Endothelial cell of umbilical vein (primary cell): Measurements from ENCODE around the gene BICRA. TPM values are rescaled to one million over a fixed set of nuclear protein-coding genes. Genes with fewer than 3 reads are reported as not detected.

Source experiments
- BruUV-seq: library from RNA; stranded (reverse); fragments of 400-500 nt; replicated peaks from 2 replicates; lab custom pipeline; 2021; lab: Mats Ljungman, UMichigan
- CTCF ChIA-PET: fragments of 300-600, 350-600 bp; sonication (Branson Sonifier 250); formaldehyde crosslinking; loops from one replicate; lab custom pipeline; 2021; ENCODE audit warnings: antibody characterized with exemption, inconsistent platforms; lab: Charles Lee
- POLR2A ChIA-PET: fragments of 300-600, 350-600 bp; sonication (Branson Sonifier 250); formaldehyde crosslinking; loops from one replicate; lab custom pipeline; 2021; ENCODE audit warnings: antibody characterized with exemption, inconsistent platforms; lab: Charles Lee
- DNase-seq: peaks from one replicate; pipeline ENCODE4 v3.0.0-alpha.2; 2011; ENCODE audit warnings: low read depth, low spot score
- FAIRE-seq: peaks from 2 replicates; lab custom pipeline; 2011; peaks lifted over from hg19 to GRCh38; lab: Jason Lieb, UNC
- H2AFZ ChIP-seq: 2 replicates; pipeline ENCODE4 v1.6.0; 2012; ENCODE audit warnings: low read depth, low read length, control low read depth, inconsistent platforms
- H3K27ac ChIP-seq: 2 replicates; pipeline ENCODE4 v1.5.1; 2011; ENCODE audit warnings: low read depth, mild to moderate bottlenecking, control low read depth, low read length, moderate library complexity; ENCODE audit not compliant: insufficient read depth
- H3K27me3 ChIP-seq, 2 experiments: 2 replicates each; pipeline versions ENCODE4 v1.6.0 to v1.6.1; 2011; ENCODE audit warnings: low read length in 2 of 2, mixed read lengths in 1 of 2; ENCODE audit not compliant: control insufficient read depth in 2 of 2, insufficient read depth in 2 of 2
- H3K36me3 ChIP-seq, 2 experiments: 2 replicates in 1 of 2; 3 replicates in 1 of 2; pipeline ENCODE4 v1.5.1; 2011; ENCODE audit warnings: low read length in 2 of 2, mild to moderate bottlenecking in 1 of 2, moderate library complexity in 1 of 2; ENCODE audit not compliant: control insufficient read depth in 2 of 2, insufficient read depth in 2 of 2; ENCODE audit errors: extremely low read depth in 1 of 2
- H3K4me1 ChIP-seq: 3 replicates; pipeline ENCODE4 v1.5.1; 2011; ENCODE audit warnings: mild to moderate bottlenecking, low read length; ENCODE audit not compliant: control insufficient read depth, insufficient read depth; ENCODE audit errors: extremely low read depth
- H3K4me2 ChIP-seq: 2 replicates; pipeline ENCODE4 v1.6.1; 2011; ENCODE audit warnings: low read length, control low read depth, mixed read lengths; ENCODE audit not compliant: insufficient read depth
- H3K4me3 ChIP-seq, 3 experiments: fragments of 200-600 bp in 1 of 3; sonication (generic), shearing (Covaris generic) in 1 of 3; replicated peaks in 1 of 3; 2 replicates each; pipeline ENCODE4 v1.5.1; 2011 to 2016; ENCODE audit warnings: control low read depth in 3 of 3, low read length in 3 of 3, mild to moderate bottlenecking in 2 of 3, inconsistent platforms in 1 of 3, low read depth in 1 of 3, moderate library complexity in 1 of 3; ENCODE audit not compliant: insufficient read depth in 1 of 3
- H3K79me2 ChIP-seq: 2 replicates; pipeline ENCODE4 v1.6.0; 2012; ENCODE audit warnings: low read length, inconsistent platforms; ENCODE audit not compliant: control insufficient read depth, insufficient read depth
- H3K9ac ChIP-seq: replicated peaks from 2 replicates; pipeline ENCODE3; 2011; ENCODE audit warnings: low read length, control low read depth; ENCODE audit not compliant: insufficient read depth; ENCODE audit errors: extremely low read depth
- H3K9me1 ChIP-seq: replicated peaks from 3 replicates; pipeline ENCODE4 v1.6.0; 2011; ENCODE audit warnings: mild to moderate bottlenecking, low read length; ENCODE audit not compliant: control insufficient read depth, insufficient read depth; ENCODE audit errors: extremely low read depth
- H3K9me3 ChIP-seq: replicated peaks from 2 replicates; pipeline ENCODE4 v1.5.1; 2012; ENCODE audit warnings: low read length, inconsistent platforms; ENCODE audit not compliant: control insufficient read depth, insufficient read depth
- H4K20me1 ChIP-seq: replicated peaks from 2 replicates; pipeline ENCODE3; 2011; ENCODE audit warnings: mild to moderate bottlenecking, low read length; ENCODE audit not compliant: control insufficient read depth, insufficient read depth; ENCODE audit errors: extremely low read depth
- FOS ChIP-seq: IDR thresholded peaks from 2 replicates; pipeline ENCODE4 v1.6.1; 2011; ENCODE audit warnings: mild to moderate bottlenecking, low read length, moderate library complexity, borderline replicate concordance; ENCODE audit not compliant: insufficient read depth
- GATA2 ChIP-seq: IDR thresholded peaks from 2 replicates; pipeline ENCODE4 v1.7.0; 2011; ENCODE audit warnings: low read depth, mild to moderate bottlenecking, moderate library complexity, mixed read lengths, low read length; ENCODE audit not compliant: insufficient read length, insufficient read depth
- JUN ChIP-seq: IDR thresholded peaks from 2 replicates; pipeline ENCODE4 v1.6.1; 2011; ENCODE audit warnings: borderline replicate concordance, low read depth; ENCODE audit not compliant: insufficient read length, insufficient read depth
- MYC ChIP-seq: IDR thresholded peaks from one replicate; pipeline ENCODE4 v1.6.1; 2011; ENCODE audit warnings: mild to moderate bottlenecking, low read depth, low read length
- POLR2A ChIP-seq: IDR thresholded peaks from 2 replicates; pipeline ENCODE4 v1.6.1; 2012; ENCODE audit warnings: low read depth, mild to moderate bottlenecking, control low read depth, low read length
- POLR2AphosphoS5 ChIP-seq: IDR thresholded peaks from 2 replicates; pipeline ENCODE4 v1.6.1; 2012; ENCODE audit warnings: low read depth, mild to moderate bottlenecking, control low read depth, low read length, moderate library complexity; ENCODE audit not compliant: insufficient read depth
- dilution Hi-C: fragments of 300-500 bp; cut with MboI; formaldehyde crosslinking; loops from one replicate; pipeline ENCODE4 v1.15.0; 2019; ENCODE audit warnings: low sequenced_read_pairs; ENCODE audit not compliant: extremely low pct_ligation_motif_present
- intact Hi-C: fragments of 100-400 bp; cut with micrococcal nuclease; formaldehyde crosslinking; loops from one replicate; pipeline ENCODE4 v1.10.0; 2022
- polyA plus RNA-seq, 4 experiments: library from polyadenylated mRNA; depleted of rRNA in 3 of 4; stranded (reverse) in 3 of 4; unstranded in 1 of 4; fragments of >200 nt; gene quantifications; 2 replicates each; pipeline versions ENCODE4 v1.2.1 to v1.2.3, GENCODE V29; 2011 to 2012; ENCODE audit warnings: missing spikeins in 1 of 4
- total RNA-seq: library from RNA; stranded (reverse); gene quantifications from 2 replicates; pipeline ENCODE4 v1.2.3, GENCODE V29; 2021
- TF ChIP-seq, protein P1 (sequence below), 2 donors: IDR thresholded peaks; 1 replicate in 1 of 2; 2 replicates in 1 of 2; pipeline ENCODE4 v1.5.1; 2011; ENCODE audit warnings: low read length in 2 of 2, mild to moderate bottlenecking in 2 of 2, moderate library complexity in 2 of 2, control low read depth in 1 of 2, inconsistent platforms in 1 of 2, low read depth in 1 of 2; ENCODE audit not compliant: insufficient read depth in 1 of 2; ENCODE audit errors: extremely low read depth in 1 of 2
- TF ChIP-seq, protein P2 (sequence below): IDR thresholded peaks from 2 replicates; pipeline ENCODE4 v1.6.1; 2011; ENCODE audit not compliant: insufficient read depth, insufficient read length

BICRA gene
- total and polyA plus RNA-seq, 2 donors (not counting 3 experiments of a cell fraction or from before 2014, with no cell fraction given), result 3.8 to 20.5 TPM

DNA sequence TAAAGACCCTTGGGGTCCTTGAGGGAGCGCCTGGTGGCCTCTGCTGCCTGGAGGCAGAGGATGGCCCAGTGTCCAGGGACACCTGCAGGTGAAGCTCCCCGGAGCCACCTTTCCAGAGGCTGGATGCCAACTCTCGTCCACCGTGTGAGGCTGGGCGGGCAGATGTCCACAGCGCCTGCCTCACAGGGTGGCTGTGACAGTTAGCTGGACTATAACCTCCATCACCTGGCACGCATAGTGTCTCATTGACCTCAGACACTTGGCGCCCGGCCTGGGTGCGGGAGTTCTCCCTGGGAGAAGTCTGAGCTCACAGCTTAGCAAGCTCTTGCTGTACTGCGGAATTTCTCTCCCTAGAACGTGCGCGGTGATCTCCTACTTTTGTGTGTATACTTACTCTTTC, 9.8 kb downstream of the BICRA start:
- ChIA-PET POLR2A (no interaction called here), CTCF (no interaction called here)
- DNase-seq, result no peak
- H3K9me1 ChIP-seq, result no peaks in the 10 kb centered on the region
- BruUV-seq, result no TSS peak
- no peak for TF ChIP-seq GATA2
- H3K79me2 ChIP-seq, result peaks cover 89% of the 10 kb centered on the region
- no peak overlapping the region for H2AFZ ChIP-seq
- intact Hi-C loops (no loop called here), dilution Hi-C loops (no loop called here)
- H3K4me2 ChIP-seq, result no peak overlapping the region
- peaks cover 0 to 7% of the 10 kb centered on the region in 2 experiments for H3K36me3 ChIP-seq
- FAIRE-seq, result no peak
- H4K20me1 ChIP-seq, result peaks cover 5% of the 10 kb centered on the region
- H3K9me3 ChIP-seq, result no peaks in the 10 kb centered on the region
- H3K27ac ChIP-seq, result no peak overlapping the region
- H3K9ac ChIP-seq, result no peak overlapping the region
- H3K27me3 ChIP-seq, result no peaks in the 10 kb centered on the region
- H3K4me3 ChIP-seq, result no peak overlapping the region
- peaks cover 1% of the 10 kb centered on the region for H3K4me1 ChIP-seq

DNA sequence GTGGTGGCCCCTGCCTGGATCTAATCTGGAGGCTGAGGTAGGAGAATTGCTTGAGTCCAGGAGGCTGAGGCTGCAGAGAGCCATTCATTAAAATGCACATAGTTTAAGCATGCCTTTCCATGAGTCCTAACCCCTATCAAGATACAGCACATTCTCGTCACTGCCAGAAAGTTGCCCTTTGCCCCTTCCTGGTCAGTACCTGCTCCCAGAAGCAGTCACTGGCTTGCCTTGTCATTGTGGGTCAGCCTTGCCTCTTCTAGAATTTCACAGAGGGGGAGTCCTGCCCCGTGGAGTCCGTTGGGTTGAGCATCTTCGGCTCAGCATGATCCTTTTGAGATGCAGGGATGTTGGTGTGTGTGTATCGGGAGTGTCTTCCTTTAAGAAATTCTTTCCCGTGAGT, 10.8 kb downstream of the BICRA start:
- POLR2A ChIA-PET, result interaction anchor here (0.6 kb wide), 1 partner anchor 11 kb away, joined by 6 read pairs; the partner anchor contains the start of gene BICRA
- H2AFZ ChIP-seq, result no peak overlapping the region
- dilution Hi-C loops, result no loop called here
- no peak overlapping the region for H3K27ac ChIP-seq
- no peaks in the 10 kb centered on the region for H3K4me1 ChIP-seq
- no peak overlapping the region for H3K4me2 ChIP-seq
- no peak overlapping the region for H3K4me3 ChIP-seq
- CTCF ChIA-PET, result no interaction called here
- no peaks in the 10 kb centered on the region for H3K27me3 ChIP-seq
- TF ChIP-seq POLR2A (no peak), POLR2AphosphoS5 (no peak), FOS (no peak), JUN (no peak), MYC (no peak), GATA2 (no peak)
- TF ChIP-seq, protein P1, sequence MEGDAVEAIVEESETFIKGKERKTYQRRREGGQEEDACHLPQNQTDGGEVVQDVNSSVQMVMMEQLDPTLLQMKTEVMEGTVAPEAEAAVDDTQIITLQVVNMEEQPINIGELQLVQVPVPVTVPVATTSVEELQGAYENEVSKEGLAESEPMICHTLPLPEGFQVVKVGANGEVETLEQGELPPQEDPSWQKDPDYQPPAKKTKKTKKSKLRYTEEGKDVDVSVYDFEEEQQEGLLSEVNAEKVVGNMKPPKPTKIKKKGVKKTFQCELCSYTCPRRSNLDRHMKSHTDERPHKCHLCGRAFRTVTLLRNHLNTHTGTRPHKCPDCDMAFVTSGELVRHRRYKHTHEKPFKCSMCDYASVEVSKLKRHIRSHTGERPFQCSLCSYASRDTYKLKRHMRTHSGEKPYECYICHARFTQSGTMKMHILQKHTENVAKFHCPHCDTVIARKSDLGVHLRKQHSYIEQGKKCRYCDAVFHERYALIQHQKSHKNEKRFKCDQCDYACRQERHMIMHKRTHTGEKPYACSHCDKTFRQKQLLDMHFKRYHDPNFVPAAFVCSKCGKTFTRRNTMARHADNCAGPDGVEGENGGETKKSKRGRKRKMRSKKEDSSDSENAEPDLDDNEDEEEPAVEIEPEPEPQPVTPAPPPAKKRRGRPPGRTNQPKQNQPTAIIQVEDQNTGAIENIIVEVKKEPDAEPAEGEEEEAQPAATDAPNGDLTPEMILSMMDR (IDR thresholded peaks at IDR 0.05; ENCODE audit: extremely low read depth in 1 of 2, insufficient read depth in 1 of 2, low read depth in 1 of 2, low read length in 2 of 2), result no peak
- TF ChIP-seq, protein P2, sequence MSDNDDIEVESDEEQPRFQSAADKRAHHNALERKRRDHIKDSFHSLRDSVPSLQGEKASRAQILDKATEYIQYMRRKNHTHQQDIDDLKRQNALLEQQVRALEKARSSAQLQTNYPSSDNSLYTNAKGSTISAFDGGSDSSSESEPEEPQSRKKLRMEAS, result no peak
- no peak overlapping the region for H3K9ac ChIP-seq
- peaks cover 89% of the 10 kb centered on the region for H3K79me2 ChIP-seq
- H4K20me1 ChIP-seq, result peaks cover 9% of the 10 kb centered on the region
- H3K9me3 ChIP-seq, result no peaks in the 10 kb centered on the region
- FAIRE-seq (no peak), DNase-seq (no peak)
- BruUV-seq, result no TSS peak
- peaks cover 0 to 7% of the 10 kb centered on the region in 2 experiments for H3K36me3 ChIP-seq
- no peaks in the 10 kb centered on the region for H3K9me1 ChIP-seq
- intact Hi-C loops, result no loop called here
